Measurements from ENCODE around the gene GOLGA6B.
"Not testable (repeated sequence)": the region's sequence is repeated elsewhere in the genome, so short reads cannot be mapped to it uniquely, and the experiment has no call there.

GOLGA6B gene

GRCh38 chr15:72685301-72685924 is 30.9 kb downstream of the GOLGA6B start:
- H3K27me3 Mint-ChIP-seq: no peaks in the 10 kb centered on the region
- peak overlapping the region; percentile 87 for H3K27ac Mint-ChIP-seq
- H3K4me1 Mint-ChIP-seq: peaks cover 10% of the 10 kb centered on the region
- H3K36me3 Mint-ChIP-seq: peaks cover 2% of the 10 kb centered on the region
- DNase-seq (ENCODE audit: low spot score in 2 of 2): no peak
- H3K9me3 Mint-ChIP-seq: no peaks in the 10 kb centered on the region
- peak overlapping the region; percentile 87 for H3K4me3 Mint-ChIP-seq
- no peak for ATAC-seq (ENCODE audit: low read depth)

- peak; percentile 73 to 78 for DNase-seq (ENCODE audit: low spot score in 2 of 2)
- Mint-ChIP-seq H3K4me3 (peak within 1 kb of the TSS; percentile 87), H3K4me1 (peaks cover 10% of the 10 kb centered on the region), H3K9me3 (no peaks in the 10 kb centered on the region), H3K36me3 (peaks cover 2% of the 10 kb centered on the region), H3K27ac (peak within 1 kb of the TSS; percentile 87), H3K27me3 (no peaks in the 10 kb centered on the region)
- peak; percentile 93 for ATAC-seq (ENCODE audit: low read depth)
Measured at GRCh38 chr15:72685925-72686794, 31.7 kb downstream of the GOLGA6B start, which contains the start of the genes BBS4 and HIGD2B. BBS4 (plus strand) TSS chr15:72686207; CDS start chr15:72686228, 21 bp downstream. HIGD2B (minus strand) TSS chr15:72686182; CDS start chr15:72676374, 9,808 bp downstream.

- Mint-ChIP-seq H3K4me3 (no peak overlapping the region), H3K27ac (no peak overlapping the region)
- no peak for ATAC-seq (ENCODE audit: low read depth)
Measured at GRCh38 chr15:72688697-72689096, 34.2 kb downstream of the GOLGA6B start.

GRCh38 chr15:72690938-72691337 is 36.4 kb downstream of the GOLGA6B start:
- no peak for ATAC-seq (ENCODE audit: low read depth)
- Mint-ChIP-seq H3K36me3 (peaks cover 8% of the 10 kb centered on the region), H3K27ac (no peak overlapping the region), H3K4me3 (no peak overlapping the region), H3K4me1 (peaks cover 6% of the 10 kb centered on the region), H3K27me3 (no peaks in the 10 kb centered on the region), H3K9me3 (no peaks in the 10 kb centered on the region)
- no peak for DNase-seq (ENCODE audit: low spot score in 2 of 2)

More at GRCh38 chr15:72688697-72689096, 34.2 kb downstream of the GOLGA6B start:
- peaks cover 4% of the 10 kb centered on the region for H3K36me3 Mint-ChIP-seq
- H3K27me3 Mint-ChIP-seq: no peaks in the 10 kb centered on the region
- H3K4me1 Mint-ChIP-seq: peaks cover 10% of the 10 kb centered on the region
- H3K9me3 Mint-ChIP-seq: no peaks in the 10 kb centered on the region
- no peak for DNase-seq (ENCODE audit: low spot score in 2 of 2)

GRCh38 chr15:72698938-72699337 is 44.4 kb downstream of the GOLGA6B start:
- H3K27me3 Mint-ChIP-seq: no peaks in the 10 kb centered on the region
- no peak overlapping the region for H3K4me3 Mint-ChIP-seq
- H3K9me3 Mint-ChIP-seq: no peaks in the 10 kb centered on the region
- DNase-seq (ENCODE audit: low spot score in 2 of 2) (no peak), ATAC-seq (ENCODE audit: low read depth) (no peak)
- H3K4me1 Mint-ChIP-seq: peaks cover 4% of the 10 kb centered on the region
- H3K36me3 Mint-ChIP-seq: peaks cover 6% of the 10 kb centered on the region
- no peak overlapping the region for H3K27ac Mint-ChIP-seq

- H3K36me3 Mint-ChIP-seq: peaks cover 6% of the 10 kb centered on the region
- no peaks in the 10 kb centered on the region for H3K27me3 Mint-ChIP-seq
- H3K9me3 Mint-ChIP-seq: no peaks in the 10 kb centered on the region
- no peak overlapping the region for H3K4me3 Mint-ChIP-seq
- DNase-seq (ENCODE audit: low spot score in 2 of 2) (no peak), ATAC-seq (ENCODE audit: low read depth) (no peak)
- H3K4me1 Mint-ChIP-seq: peaks cover 4% of the 10 kb centered on the region
- no peak overlapping the region for H3K27ac Mint-ChIP-seq
Measured at GRCh38 chr15:72700076-72700475, 45.6 kb downstream of the GOLGA6B start.

- Mint-ChIP-seq H3K27ac (no peak overlapping the region), H3K36me3 (peaks cover 11% of the 10 kb centered on the region), H3K4me3 (no peak overlapping the region), H3K27me3 (no peaks in the 10 kb centered on the region), H3K4me1 (peaks cover 3% of the 10 kb centered on the region), H3K9me3 (no peaks in the 10 kb centered on the region)
- no peak for DNase-seq (ENCODE audit: low spot score in 2 of 2)
- ATAC-seq (ENCODE audit: low read depth): no peak
Measured at GRCh38 chr15:72706266-72706665, 51.8 kb downstream of the GOLGA6B start.

- not testable (repeated sequence) for ATAC-seq (ENCODE audit: low read depth); H3K4me1 Mint-ChIP-seq; H3K9me3 Mint-ChIP-seq; DNase-seq (ENCODE audit: low spot score in 2 of 2); H3K27me3 Mint-ChIP-seq; H3K27ac Mint-ChIP-seq; H3K4me3 Mint-ChIP-seq
- H3K36me3 Mint-ChIP-seq: peaks cover 15% of the 10 kb centered on the region
Measured at GRCh38 chr15:72708551-72709303, 54.2 kb downstream of the GOLGA6B start.
